ENCODE measurements around the gene PCDHGB2. TPM values are rescaled to one million over a fixed set of nuclear protein-coding genes. Genes with fewer than 3 reads are reported as not detected.
"Not testable (repeated sequence)": the region's sequence is repeated elsewhere in the genome, so short reads cannot be mapped to it uniquely, and the experiment has no call there.

PCDHGB2 gene
- polyA plus RNA-seq, 3 donors from 2014 or later: not detected

- DNase-seq: no peak
- Mint-ChIP-seq H3K27ac (no peak overlapping the region), H3K36me3 (peaks cover 4 to 8% (median 8%) of the 10 kb centered on the region in 3 donors), H3K4me1 (peaks cover 6 to 7% of the 10 kb centered on the region in 2 donors), H3K9me3 (peaks cover 16 to 41% (median 24%) of the 10 kb centered on the region in 6 donors), H3K27me3 (ENCODE audit: low read depth in 3 of 3) (peaks cover 21 to 54% (median 41%) of the 10 kb centered on the region in 3 donors), H3K4me3 (no peak overlapping the region)
Observed at GRCh38 chr5:141356950-141357349, 2.8 kb upstream of the PCDHGB2 start.

DNA sequence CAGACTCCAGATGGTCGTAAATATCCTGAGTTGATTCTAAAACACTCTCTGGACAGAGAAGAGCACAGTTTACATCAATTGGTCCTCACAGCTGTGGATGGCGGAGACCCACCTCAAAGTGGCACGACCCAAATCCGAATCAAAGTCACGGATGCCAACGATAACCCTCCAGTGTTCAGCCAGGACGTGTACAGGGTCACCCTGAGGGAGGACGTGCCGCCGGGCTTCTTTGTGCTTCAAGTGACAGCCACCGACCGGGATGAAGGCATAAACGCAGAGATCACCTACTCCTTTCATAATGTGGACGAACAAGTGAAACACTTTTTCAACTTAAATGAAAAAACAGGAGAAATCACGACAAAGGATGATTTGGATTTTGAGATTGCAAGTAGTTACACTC, 891 bp downstream of the PCDHGB2 start:
- Mint-ChIP-seq H3K27ac (no peak overlapping the region), H3K9me3 (peaks cover 24 to 65% (median 47%) of the 10 kb centered on the region in 6 donors), H3K4me3 (peak overlapping the region in 1 of 5 donors; percentile 89), H3K27me3 (ENCODE audit: low read depth in 3 of 3) (peaks cover 30 to 67% (median 57%) of the 10 kb centered on the region in 3 donors), H3K36me3 (peaks cover 4 to 16% (median 14%) of the 10 kb centered on the region in 3 donors), H3K4me1 (peaks cover 3 to 6% of the 10 kb centered on the region in 2 donors)
- DNase-seq: no peak

DNA sequence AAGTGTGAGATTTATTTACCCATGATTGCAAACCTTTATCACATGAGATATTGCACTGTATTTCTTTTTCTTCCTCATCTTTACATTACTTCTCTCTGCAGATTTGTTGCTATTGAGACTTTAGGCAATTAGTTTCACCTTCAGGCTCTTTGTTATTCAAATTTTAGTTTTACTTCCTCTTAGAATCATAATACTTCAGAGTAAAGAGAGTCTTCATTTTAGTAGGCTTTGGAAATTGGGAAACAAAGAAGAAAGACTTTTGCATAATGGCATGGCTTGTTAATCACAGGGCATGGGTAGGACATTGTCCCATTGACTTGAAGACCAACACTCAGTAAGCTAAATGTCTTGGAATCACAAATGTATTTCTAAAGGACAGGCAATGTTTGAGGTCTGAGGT, 2.9 kb downstream of the PCDHGB2 start:
- peaks cover 2 to 6% of the 10 kb centered on the region in 2 donors for H3K4me1 Mint-ChIP-seq
- peaks cover 4 to 15% (median 12%) of the 10 kb centered on the region in 3 donors for H3K36me3 Mint-ChIP-seq
- no peak overlapping the region for H3K27ac Mint-ChIP-seq
- peaks cover 23 to 68% (median 49%) of the 10 kb centered on the region in 6 donors for H3K9me3 Mint-ChIP-seq
- H3K27me3 Mint-ChIP-seq (ENCODE audit: low read depth in 3 of 3): peaks cover 32 to 67% (median 64%) of the 10 kb centered on the region in 3 donors
- H3K4me3 Mint-ChIP-seq: peak overlapping the region in 1 of 5 donors; percentile 55
- DNase-seq: no peak

DNA sequence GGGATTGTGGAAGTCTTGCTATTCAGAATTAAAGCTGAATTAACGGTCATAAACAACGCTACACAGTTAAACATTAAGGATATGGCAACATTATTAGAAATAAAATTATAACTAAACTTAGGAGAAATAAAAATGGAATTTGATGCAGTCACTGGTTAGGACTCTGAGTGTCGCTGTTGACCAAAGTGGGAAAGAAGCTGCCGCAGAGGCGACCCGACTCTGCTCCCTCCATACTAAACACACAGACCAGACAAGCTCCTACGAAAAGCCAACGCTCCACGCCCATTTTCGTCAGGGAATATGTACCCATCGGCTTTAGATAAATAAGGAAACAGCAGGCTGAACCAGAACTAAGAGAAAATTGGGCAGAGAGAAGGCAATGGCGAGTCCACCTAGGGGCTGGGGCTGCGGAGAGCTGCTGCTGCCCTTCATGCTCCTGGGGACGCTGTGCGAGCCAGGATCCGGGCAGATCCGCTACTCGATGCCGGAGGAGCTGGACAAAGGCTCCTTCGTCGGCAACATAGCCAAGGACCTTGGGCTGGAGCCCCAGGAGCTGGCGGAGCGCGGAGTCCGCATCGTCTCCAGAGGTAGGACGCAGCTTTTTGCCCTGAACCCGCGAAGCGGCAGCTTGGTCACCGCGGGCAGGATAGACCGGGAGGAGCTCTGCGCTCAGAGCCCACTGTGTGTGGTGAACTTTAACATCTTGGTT, 4.3 kb downstream of the PCDHGB2 start, which contains the start of gene PCDHGA5:
Gene PCDHGA5, plus strand, starts transcription at position 211 of the 709 bp plus-strand sequence. Its CDS starts 169 bp downstream, at position 380.
- Mint-ChIP-seq H3K27ac (peak within 1 kb of the TSS in 1 of 6 donors; percentile 13), H3K27me3 (ENCODE audit: low read depth in 3 of 3) (peaks cover 33 to 71% (median 71%) of the 10 kb centered on the region in 3 donors), H3K9me3 (peaks cover 23 to 69% (median 47%) of the 10 kb centered on the region in 6 donors), H3K4me1 (peaks cover 2 to 6% of the 10 kb centered on the region in 2 donors), H3K4me3 (peak within 1 kb of the TSS in 2 of 5 donors; percentile 8), H3K36me3 (peaks cover 4 to 15% (median 12%) of the 10 kb centered on the region in 3 donors)
- DNase-seq: no peak

- no peak for DNase-seq
- Mint-ChIP-seq H3K9me3 (peaks cover 15 to 58% (median 38%) of the 10 kb centered on the region in 6 donors), H3K27me3 (ENCODE audit: low read depth in 3 of 3) (peaks cover 35 to 74% (median 70%) of the 10 kb centered on the region in 3 donors), H3K4me3 (no peak overlapping the region), H3K27ac (no peak overlapping the region), H3K36me3 (peaks cover 0 to 8% (median 8%) of the 10 kb centered on the region in 3 donors), H3K4me1 (peaks cover 6 to 10% of the 10 kb centered on the region in 2 donors)
Observed at GRCh38 chr5:141366016-141366896, 6.5 kb downstream of the PCDHGB2 start.

- DNase-seq: peak in 1 of 3 donors; percentile 19
- Mint-ChIP-seq H3K4me3 (peak within 1 kb of the TSS; percentile 75 to 90 (median 77)), H3K4me1 (peaks cover 8 to 16% of the 10 kb centered on the region in 2 donors), H3K36me3 (peaks cover 0 to 9% (median 3%) of the 10 kb centered on the region in 3 donors), H3K27ac (no peak within 1 kb of the TSS), H3K27me3 (ENCODE audit: low read depth in 3 of 3) (peaks cover 40 to 51% (median 49%) of the 10 kb centered on the region in 3 donors), H3K9me3 (peaks cover 7 to 43% (median 27%) of the 10 kb centered on the region in 6 donors)
Observed at GRCh38 chr5:141369994-141370848, 10.4 kb downstream of the PCDHGB2 start, which contains the start of gene PCDHGB3. Gene PCDHGB3, plus strand, starts transcription at chr5:141370242. Its CDS starts 153 bp downstream, at chr5:141370395.

DNA sequence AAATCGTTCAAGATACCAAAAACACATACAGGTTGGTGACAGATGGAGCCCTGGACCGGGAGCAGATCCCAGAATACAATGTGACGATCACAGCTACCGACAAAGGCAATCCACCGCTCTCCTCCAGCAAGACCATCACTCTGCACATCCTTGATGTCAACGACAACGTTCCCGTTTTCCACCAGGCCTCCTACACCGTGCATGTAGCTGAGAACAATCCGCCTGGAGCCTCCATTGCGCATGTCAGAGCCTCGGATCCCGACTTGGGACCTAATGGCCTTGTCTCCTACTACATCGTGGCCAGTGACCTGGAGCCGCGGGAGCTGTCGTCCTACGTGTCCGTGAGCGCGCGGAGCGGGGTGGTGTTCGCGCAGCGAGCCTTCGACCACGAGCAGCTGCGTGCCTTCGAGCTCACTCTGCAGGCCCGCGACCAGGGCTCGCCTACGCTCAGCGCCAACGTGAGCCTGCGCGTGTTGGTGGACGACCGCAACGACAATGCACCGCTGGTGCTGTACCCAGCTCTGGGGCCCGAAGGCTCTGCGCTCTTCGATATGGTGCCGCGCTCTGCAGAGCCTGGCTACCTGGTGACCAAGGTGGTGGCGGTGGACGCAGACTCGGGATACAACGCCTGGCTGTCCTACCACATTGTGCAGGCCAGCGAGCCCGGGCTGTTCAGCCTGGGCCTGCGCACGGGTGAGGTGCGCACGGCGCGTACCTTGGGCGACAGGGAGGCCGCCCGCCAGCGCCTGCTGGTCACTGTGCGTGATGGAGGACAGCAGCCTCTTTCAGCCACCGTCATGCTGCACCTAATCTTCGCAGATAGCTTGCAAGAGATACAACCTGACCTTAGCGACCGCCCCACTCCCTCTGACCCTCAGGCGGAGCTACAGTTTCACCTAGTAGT, 12.0 kb downstream of the PCDHGB2 start:
- Mint-ChIP-seq H3K4me1 (peaks cover 8 to 16% of the 10 kb centered on the region in 2 donors), H3K4me3 (no peak overlapping the region), H3K27ac (no peak overlapping the region), H3K27me3 (ENCODE audit: low read depth in 3 of 3) (peaks cover 33 to 48% (median 46%) of the 10 kb centered on the region in 3 donors), H3K9me3 (peaks cover 8 to 39% (median 23%) of the 10 kb centered on the region in 6 donors), H3K36me3 (peaks cover 0 to 7% (median 3%) of the 10 kb centered on the region in 3 donors)
- no peak for DNase-seq

DNA sequence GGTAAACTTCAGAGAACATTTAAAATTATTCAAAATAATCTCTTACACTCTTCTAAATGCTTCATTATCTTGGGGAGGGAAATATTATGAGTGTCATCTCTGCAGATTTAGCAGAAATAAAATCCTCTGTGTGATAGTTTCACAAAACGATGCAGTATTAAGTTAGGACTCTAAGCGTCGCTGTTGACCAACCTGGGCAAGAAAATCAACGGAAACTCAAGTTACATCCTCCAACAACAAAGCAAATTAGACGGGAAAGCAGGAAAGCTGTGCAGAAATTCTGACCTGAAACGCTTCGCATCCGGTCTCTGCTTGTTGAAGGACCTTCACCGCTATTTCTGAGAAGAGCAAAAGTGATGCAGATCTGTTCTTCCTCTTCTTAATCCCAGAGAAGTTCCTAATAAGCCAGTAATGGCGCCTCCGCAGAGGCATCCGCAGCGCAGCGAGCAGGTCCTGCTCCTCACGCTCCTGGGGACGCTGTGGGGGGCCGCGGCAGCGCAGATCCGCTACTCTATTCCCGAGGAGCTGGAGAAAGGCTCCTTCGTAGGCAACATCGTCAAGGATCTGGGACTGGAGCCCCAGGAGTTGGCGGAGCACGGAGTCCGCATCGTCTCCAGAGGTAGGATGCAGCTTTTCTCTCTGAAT, 14.0 kb downstream of the PCDHGB2 start, which contains the start of gene PCDHGA6:
Gene PCDHGA6, plus strand, starts transcription at position 219 of the 645 bp plus-strand sequence. Its CDS starts 193 bp downstream, at position 412.
- peaks cover 8 to 16% of the 10 kb centered on the region in 2 donors for H3K4me1 Mint-ChIP-seq
- H3K9me3 Mint-ChIP-seq: peaks cover 8 to 37% (median 28%) of the 10 kb centered on the region in 6 donors
- peaks cover 0 to 7% (median 3%) of the 10 kb centered on the region in 3 donors for H3K36me3 Mint-ChIP-seq
- peak in 1 of 3 donors; percentile 11 for DNase-seq
- peak within 1 kb of the TSS in 3 of 5 donors; percentile 16 to 71 (median 41) for H3K4me3 Mint-ChIP-seq
- peaks cover 32 to 45% (median 44%) of the 10 kb centered on the region in 3 donors for H3K27me3 Mint-ChIP-seq (ENCODE audit: low read depth in 3 of 3)
- H3K27ac Mint-ChIP-seq: no peak within 1 kb of the TSS

DNA sequence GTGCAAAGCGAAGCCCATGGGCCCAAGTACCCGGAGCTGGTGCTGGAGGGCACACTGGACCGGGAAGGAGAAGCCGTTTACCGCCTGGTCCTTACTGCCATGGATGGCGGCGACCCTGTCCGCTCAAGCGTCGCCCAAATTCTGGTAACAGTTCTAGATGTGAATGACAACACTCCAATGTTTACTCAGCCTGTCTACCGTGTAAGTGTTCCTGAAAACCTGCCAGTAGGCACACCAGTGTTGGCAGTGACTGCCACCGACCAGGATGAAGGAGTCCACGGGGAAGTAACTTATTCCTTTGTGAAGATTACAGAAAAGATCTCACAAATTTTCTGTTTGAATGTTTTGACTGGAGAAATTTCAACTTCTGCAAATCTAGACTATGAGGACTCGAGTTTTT, 14.8 kb downstream of the PCDHGB2 start:
- no peak overlapping the region for H3K4me3 Mint-ChIP-seq
- no peak overlapping the region for H3K27ac Mint-ChIP-seq
- peaks cover 8 to 41% (median 27%) of the 10 kb centered on the region in 6 donors for H3K9me3 Mint-ChIP-seq
- H3K27me3 Mint-ChIP-seq (ENCODE audit: low read depth in 3 of 3): peaks cover 28 to 42% (median 39%) of the 10 kb centered on the region in 3 donors
- H3K4me1 Mint-ChIP-seq: peaks cover 8 to 16% of the 10 kb centered on the region in 2 donors
- H3K36me3 Mint-ChIP-seq: peaks cover 0 to 7% (median 3%) of the 10 kb centered on the region in 3 donors
- DNase-seq: no peak

DNA sequence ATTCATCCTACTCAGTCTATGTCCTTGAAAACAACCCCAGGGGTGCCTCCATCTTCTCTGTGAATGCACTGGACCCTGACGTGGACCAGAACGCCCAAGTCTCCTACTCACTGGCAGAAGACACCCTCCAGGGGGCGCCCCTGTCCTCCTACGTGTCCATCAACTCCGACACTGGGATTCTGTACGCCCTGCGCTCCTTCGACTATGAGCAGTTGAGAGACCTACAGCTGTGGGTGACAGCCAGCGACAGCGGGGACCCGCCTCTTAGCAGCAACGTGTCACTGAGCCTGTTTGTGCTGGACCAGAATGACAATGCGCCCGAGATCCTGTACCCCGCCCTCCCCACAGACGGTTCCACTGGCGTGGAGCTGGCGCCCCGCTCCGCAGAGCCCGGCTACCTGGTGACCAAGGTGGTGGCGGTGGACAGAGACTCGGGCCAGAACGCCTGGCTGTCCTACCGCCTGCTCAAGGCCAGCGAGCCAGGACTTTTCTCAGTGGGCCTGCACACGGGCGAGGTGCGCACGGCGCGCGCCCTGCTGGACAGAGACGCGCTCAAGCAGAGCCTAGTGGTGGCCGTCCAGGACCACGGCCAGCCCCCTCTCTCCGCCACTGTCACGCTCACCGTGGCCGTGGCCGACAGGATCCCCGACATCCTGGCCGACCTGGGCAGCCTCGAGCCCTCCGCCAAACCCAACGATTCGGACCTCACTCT, 15.8 kb downstream of the PCDHGB2 start:
- H3K4me3 Mint-ChIP-seq, DNase-seq, H3K4me1 Mint-ChIP-seq, H3K27ac Mint-ChIP-seq, H3K36me3 Mint-ChIP-seq: not testable (repeated sequence)
- Mint-ChIP-seq H3K27me3 (ENCODE audit: low read depth in 3 of 3) (peaks cover 27 to 35% (median 33%) of the 10 kb centered on the region in 3 donors), H3K9me3 (peaks cover 8 to 38% (median 26%) of the 10 kb centered on the region in 6 donors)
